Testis (tissue), 3 donors: ENCODE data around the gene NSMF. TPM values are rescaled to one million over a fixed set of nuclear protein-coding genes. Genes with fewer than 3 reads are reported as not detected.

Experiments used
- DNase-seq: peaks from one replicate; pipeline ENCODE4 v3.0.0-alpha.2; 2019
- H3K27ac ChIP-seq, 2 donors: fragments of 200-600 bp; sonication (generic); one replicate each; pipeline ENCODE4 v1.5.1; 2019
- H3K27me3 ChIP-seq: fragments of 200-600 bp; sonication (generic); one replicate; pipeline ENCODE4 v1.5.1; 2019
- H3K36me3 ChIP-seq: fragments of 200-600 bp; sonication (generic); one replicate; pipeline ENCODE4 v1.5.1; 2017; ENCODE audit warnings: low read depth; ENCODE audit errors: missing control alignments
- H3K4me1 ChIP-seq: fragments of 200-600 bp; sonication (generic); one replicate; pipeline ENCODE4 v1.5.1; 2019
- H3K4me3 ChIP-seq, 2 donors: fragments of 200-600 bp; sonication (generic); one replicate each; pipeline ENCODE4 v1.5.1; 2017 to 2019
- H3K9me3 ChIP-seq: fragments of 200-600 bp; sonication (generic); one replicate; pipeline ENCODE4 v1.5.1; 2017
- POLR2A ChIP-seq: fragments of 450-650 bp; IDR thresholded peaks from one replicate; pipeline ENCODE4 v1.6.1; 2017; ENCODE audit warnings: antibody characterized with exemption, mild to moderate bottlenecking, moderate library complexity
- WGBS, 2 donors: methylation state at CpG; one replicate each; pipeline ENCODE4 v1.1.5; 2018; 5-methylcytosine and 5-hydroxymethylcytosine counted together
- intact Hi-C: fragments of 100-400 bp; cut with DNase I; formaldehyde crosslinking; loops from one replicate; pipeline ENCODE4 v1.15.1; 2023; ENCODE audit warnings: low total_unique reads
- polyA plus RNA-seq: library from polyadenylated mRNA; stranded (reverse); fragments of 350-450 nt; fragmentation: Illumina TruSeq; extraction: RNeasy Lipid Tissue Mini Kit (QIAGEN cat#74804); gene quantifications from one replicate; pipeline ENCODE4 v1.2.3, GENCODE V29; 2014; ENCODE audit warnings: low read depth, low replicate concordance; ENCODE audit not compliant: insufficient read depth
- total RNA-seq, 2 donors: library from RNA; depleted of rRNA; stranded (reverse); fragments of >200 nt; gene quantifications; one replicate each; pipeline ENCODE4 v1.2.3, GENCODE V29; 2016
- TF ChIP-seq, protein P1 (sequence below), 3 experiments: fragments of 450-650 bp in 2 of 3; fragments of 200-600 bp in 1 of 3; sonication (generic) in 1 of 3; IDR thresholded peaks; one replicate each; pipeline ENCODE4 v1.5.1; 2016 to 2019; ENCODE audit warnings: antibody characterized with exemption in 3 of 3, mild to moderate bottlenecking in 2 of 3, moderate library complexity in 1 of 3

The NSMF gene
- total and polyA plus RNA-seq, 3 donors from 2014 or later: 42.5 to 105 (median 81.7) TPM

DNA sequence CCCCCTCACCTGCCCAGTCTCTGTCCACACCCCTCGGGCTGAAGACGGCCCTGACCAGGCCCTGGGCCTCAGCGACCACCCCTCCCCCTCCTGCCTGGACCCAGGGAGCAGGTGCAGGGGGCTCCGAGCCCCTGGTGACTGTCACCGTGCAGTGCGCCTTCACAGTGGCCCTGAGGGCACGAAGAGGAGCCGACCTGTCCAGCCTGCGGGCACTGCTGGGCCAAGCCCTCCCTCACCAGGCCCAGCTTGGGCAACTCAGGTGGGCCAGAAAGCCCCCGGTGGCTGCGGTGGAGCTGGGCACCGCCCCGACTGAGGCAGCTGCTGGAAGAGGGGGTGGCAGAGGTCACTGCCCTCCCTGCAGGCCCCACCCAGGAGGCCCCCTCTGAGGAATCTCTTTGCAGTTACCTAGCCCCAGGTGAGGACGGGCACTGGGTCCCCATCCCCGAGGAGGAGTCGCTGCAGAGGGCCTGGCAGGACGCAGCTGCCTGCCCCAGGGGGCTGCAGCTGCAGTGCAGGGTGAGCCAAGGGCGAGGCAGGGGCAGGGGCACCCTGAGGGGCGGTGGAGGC lies 25.7 kb downstream of the NSMF start:
- intact Hi-C loops: no loop called here
- H3K27ac ChIP-seq: no peak overlapping the region
- no peak for DNase-seq
- no peak overlapping the region for H3K4me3 ChIP-seq
- no peaks in the 10 kb centered on the region for H3K36me3 ChIP-seq
- TF ChIP-seq, protein P1, sequence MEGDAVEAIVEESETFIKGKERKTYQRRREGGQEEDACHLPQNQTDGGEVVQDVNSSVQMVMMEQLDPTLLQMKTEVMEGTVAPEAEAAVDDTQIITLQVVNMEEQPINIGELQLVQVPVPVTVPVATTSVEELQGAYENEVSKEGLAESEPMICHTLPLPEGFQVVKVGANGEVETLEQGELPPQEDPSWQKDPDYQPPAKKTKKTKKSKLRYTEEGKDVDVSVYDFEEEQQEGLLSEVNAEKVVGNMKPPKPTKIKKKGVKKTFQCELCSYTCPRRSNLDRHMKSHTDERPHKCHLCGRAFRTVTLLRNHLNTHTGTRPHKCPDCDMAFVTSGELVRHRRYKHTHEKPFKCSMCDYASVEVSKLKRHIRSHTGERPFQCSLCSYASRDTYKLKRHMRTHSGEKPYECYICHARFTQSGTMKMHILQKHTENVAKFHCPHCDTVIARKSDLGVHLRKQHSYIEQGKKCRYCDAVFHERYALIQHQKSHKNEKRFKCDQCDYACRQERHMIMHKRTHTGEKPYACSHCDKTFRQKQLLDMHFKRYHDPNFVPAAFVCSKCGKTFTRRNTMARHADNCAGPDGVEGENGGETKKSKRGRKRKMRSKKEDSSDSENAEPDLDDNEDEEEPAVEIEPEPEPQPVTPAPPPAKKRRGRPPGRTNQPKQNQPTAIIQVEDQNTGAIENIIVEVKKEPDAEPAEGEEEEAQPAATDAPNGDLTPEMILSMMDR (IDR thresholded peaks at IDR 0.05): no peak
- TF ChIP-seq POLR2A: no peak
- no peaks in the 10 kb centered on the region for H3K9me3 ChIP-seq
- WGBS, 2 donors: 84 to 94% methylated on average over 5 to 19 of the region's 19 CpGs
- H3K4me1 ChIP-seq: peaks cover 7% of the 10 kb centered on the region
- H3K27me3 ChIP-seq: no peaks in the 10 kb centered on the region

DNA sequence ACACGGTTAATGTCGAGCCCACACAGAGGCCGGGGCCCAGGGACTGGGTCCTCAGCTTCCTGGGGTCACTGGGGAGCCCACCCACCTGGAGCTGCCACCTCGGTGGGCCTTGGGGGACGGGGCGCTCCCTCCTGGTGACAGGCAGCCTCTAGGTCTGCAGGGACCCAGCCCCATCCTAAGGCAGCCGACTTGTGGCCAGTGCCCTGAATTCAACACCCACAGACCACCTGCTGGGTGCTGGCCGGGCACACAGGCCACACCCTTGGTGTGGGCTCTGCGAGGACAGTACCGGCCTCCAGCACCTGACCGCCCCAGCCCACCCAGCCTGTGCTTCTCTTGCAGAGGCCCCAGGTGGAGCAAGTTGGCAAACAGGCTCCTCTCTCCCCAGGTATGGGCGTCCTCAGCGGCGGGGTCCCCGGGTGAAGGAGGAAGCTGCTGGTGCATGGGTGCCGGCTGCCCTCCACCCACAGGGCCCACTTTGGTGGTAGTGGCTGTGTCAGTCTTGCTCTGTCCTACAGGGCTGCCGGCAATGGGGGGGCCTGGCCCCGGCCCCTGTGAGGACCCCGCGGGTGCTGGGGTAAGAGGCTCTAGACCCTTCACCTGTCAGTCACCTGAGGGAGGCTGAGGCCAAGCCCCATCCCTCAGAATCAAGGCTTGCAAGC lies 26.3 kb downstream of the NSMF start:
- DNase-seq: no peak
- Histone ChIP-seq H3K9me3 (no peaks in the 10 kb centered on the region), H3K4me3 (no peak overlapping the region), H3K4me1 (peaks cover 7% of the 10 kb centered on the region), H3K27me3 (no peaks in the 10 kb centered on the region), H3K36me3 (no peaks in the 10 kb centered on the region), H3K27ac (no peak overlapping the region)
- WGBS, 2 donors: 91 to 100% methylated on average over 8 to 20 of the region's 20 CpGs
- TF ChIP-seq, protein P1 (IDR thresholded peaks at IDR 0.05): no peak
- no peak for TF ChIP-seq POLR2A
- intact Hi-C loops: no loop called here

DNA sequence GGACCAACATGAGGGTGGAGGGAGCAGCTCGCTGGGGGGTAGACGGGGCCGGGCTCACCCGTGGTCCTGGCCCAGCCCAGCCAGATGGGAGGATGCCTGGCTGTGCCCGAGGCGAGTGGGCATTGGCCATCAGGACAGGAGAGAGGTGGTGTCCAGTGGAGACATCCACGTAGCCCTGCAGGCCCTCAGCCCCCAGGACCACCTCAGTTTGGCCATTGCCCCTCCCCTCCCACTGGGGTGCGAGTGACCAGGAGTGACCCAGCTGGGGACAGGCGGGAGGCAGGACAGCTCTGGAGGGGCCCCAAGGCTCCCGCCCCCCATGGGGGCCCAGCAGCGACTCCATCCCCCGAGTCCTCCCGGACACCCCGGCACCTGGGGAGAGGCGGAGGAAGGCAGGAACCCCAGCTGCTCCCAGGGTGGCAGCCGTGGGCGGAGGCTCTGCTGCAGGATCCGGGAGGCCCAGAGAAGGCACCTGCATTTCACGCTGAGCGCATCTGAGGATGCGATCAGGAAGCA lies 27.7 kb downstream of the NSMF start:
- no peaks in the 10 kb centered on the region for H3K36me3 ChIP-seq
- intact Hi-C loops: no loop called here
- H3K27ac ChIP-seq: no peak overlapping the region
- no peak overlapping the region for H3K4me3 ChIP-seq
- H3K27me3 ChIP-seq: no peaks in the 10 kb centered on the region
- TF ChIP-seq, protein P1 (IDR thresholded peaks at IDR 0.05): no peak
- TF ChIP-seq POLR2A: no peak
- H3K9me3 ChIP-seq: no peaks in the 10 kb centered on the region
- 87 to 100% methylated on average over 1 to 21 of the region's 21 CpGs for WGBS, 2 donors
- DNase-seq: no peak
- peaks cover 7% of the 10 kb centered on the region for H3K4me1 ChIP-seq

DNA sequence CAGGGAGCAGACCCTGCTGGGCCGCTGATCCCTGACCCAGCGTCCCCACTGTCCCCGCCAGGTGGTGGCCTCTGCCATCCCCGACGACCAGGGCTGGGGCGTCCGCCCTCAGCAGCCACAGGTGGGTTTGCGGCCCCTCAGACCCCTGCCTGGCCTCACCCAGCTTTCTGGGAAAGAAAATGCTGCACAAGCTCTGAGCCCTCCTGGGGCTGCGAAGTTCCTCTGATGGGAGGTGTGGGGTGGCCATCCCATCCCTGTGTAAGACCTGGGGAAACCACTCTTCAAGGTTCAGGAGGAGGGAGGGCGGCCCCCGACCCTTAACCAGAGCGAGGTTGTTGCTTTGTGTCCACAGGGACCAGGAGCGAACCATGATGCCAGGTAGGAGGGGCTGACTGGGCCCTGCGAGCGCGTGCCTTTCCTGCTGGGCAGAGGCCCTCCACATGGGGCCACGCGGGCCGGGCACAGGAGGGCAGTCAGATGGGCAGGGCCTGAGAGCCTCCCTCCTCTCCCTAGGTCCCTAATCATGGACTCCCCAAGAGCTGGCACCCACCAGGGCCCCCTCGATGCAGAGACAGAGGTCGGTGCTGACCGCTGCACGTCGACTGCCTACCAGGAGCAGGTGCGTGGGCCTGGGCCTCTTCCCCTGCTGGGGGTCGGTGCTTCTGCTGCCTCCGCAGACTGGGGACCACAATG lies 28.3 kb downstream of the NSMF start:
- DNase-seq: no peak

More for the DNA sequence above, 28.3 kb downstream of the NSMF start:
- WGBS, 2 donors: 91% methylated on average over 27 of the region's 27 CpGs; no CpG with 5 or more reads in 1 of the 2 donors
- TF ChIP-seq, protein P1 (IDR thresholded peaks at IDR 0.05): no peak
- no peak for TF ChIP-seq POLR2A
- H3K9me3 ChIP-seq: no peaks in the 10 kb centered on the region
- peaks cover 5% of the 10 kb centered on the region for H3K4me1 ChIP-seq
- intact Hi-C loops: no loop called here
- no peak overlapping the region for H3K27ac ChIP-seq
- H3K4me3 ChIP-seq: no peak overlapping the region
- no peaks in the 10 kb centered on the region for H3K27me3 ChIP-seq
- no peaks in the 10 kb centered on the region for H3K36me3 ChIP-seq
